Loucy (cell line): ENCODE results near the gene SLTM.

ENCODE experiments used
- H2AFZ ChIP-seq: fragments of 200-600 bp; sonication (generic); 2 replicates; pipeline ENCODE4 v1.6.0; 2016; ENCODE audit warnings: antibody characterized with exemption, mild to moderate bottlenecking, low read length, moderate library complexity
- H3F3A ChIP-seq: fragments of 200-600 bp; 2 replicates; pipeline ENCODE4 v1.6.0; 2016; ENCODE audit warnings: antibody characterized with exemption, low read depth, mild to moderate bottlenecking
- H3K27me3 ChIP-seq: fragments of 200-600 bp; sonication (generic); 2 replicates; pipeline ENCODE4 v1.6.1; 2014; ENCODE audit warnings: low read length, mild to moderate bottlenecking; ENCODE audit not compliant: insufficient read depth, poor library complexity, severe bottlenecking
- H3K36me3 ChIP-seq: fragments of 200-600 bp; sonication (generic); 2 replicates; pipeline ENCODE4 v1.6.1; 2016; ENCODE audit warnings: low read length; ENCODE audit not compliant: insufficient read depth
- H3K4me1 ChIP-seq: fragments of 200-600 bp; sonication (generic); 2 replicates; pipeline ENCODE4 v1.5.1; 2014; ENCODE audit warnings: low read length, mild to moderate bottlenecking; ENCODE audit not compliant: insufficient read depth, poor library complexity, severe bottlenecking
- H3K4me2 ChIP-seq: fragments of 200-600 bp; sonication (generic); 2 replicates; pipeline ENCODE4 v1.6.0; 2014; ENCODE audit warnings: antibody characterized with exemption, low read length, low read depth, mild to moderate bottlenecking; ENCODE audit not compliant: poor library complexity, severe bottlenecking
- H3K4me3 ChIP-seq: fragments of 200-600 bp; sonication (generic); 2 replicates; pipeline ENCODE4 v1.5.1; 2014; ENCODE audit warnings: low read length, mild to moderate bottlenecking, mixed read lengths; ENCODE audit not compliant: poor library complexity, severe bottlenecking
- H3K79me2 ChIP-seq: fragments of 200-600 bp; sonication (generic); 2 replicates; pipeline ENCODE4 v1.6.1; 2014; ENCODE audit warnings: low read length; ENCODE audit not compliant: insufficient read depth
- H3K9ac ChIP-seq: fragments of 200-600 bp; sonication (generic); 2 replicates; pipeline ENCODE4 v1.6.0; 2014; ENCODE audit warnings: mild to moderate bottlenecking, low read depth, low read length, moderate library complexity; ENCODE audit not compliant: poor library complexity, severe bottlenecking
- H3K9me2 ChIP-seq: fragments of 200-600 bp; sonication (generic); replicated peaks from 2 replicates; pipeline ENCODE4 v1.6.1; 2016; ENCODE audit warnings: low read depth, low read length, mixed read lengths
- H3K9me3 ChIP-seq: fragments of 200-600 bp; sonication (generic); 2 replicates; pipeline ENCODE4 v1.6.1; 2014; ENCODE audit warnings: mild to moderate bottlenecking, antibody characterized with exemption, low read length, low read depth; ENCODE audit not compliant: insufficient read depth
- H4K20me1 ChIP-seq: fragments of 200-600 bp; sonication (generic); 2 replicates; pipeline ENCODE4 v1.6.0; 2014; ENCODE audit warnings: antibody characterized with exemption, low read length, mild to moderate bottlenecking; ENCODE audit not compliant: insufficient read depth, poor library complexity, severe bottlenecking
- EZH2phosphoT487 ChIP-seq: fragments of 200-600 bp; IDR thresholded peaks from 2 replicates; pipeline ENCODE4 v1.6.1; 2018; ENCODE audit warnings: antibody characterized with exemption, mild to moderate bottlenecking, moderate library complexity, borderline replicate concordance
- TF ChIP-seq, protein P1 (sequence below): fragments of 200-600 bp; sonication (generic); conservative IDR thresholded peaks from 2 replicates; pipeline ENCODE4 v1.5.1; 2014; ENCODE audit warnings: mild to moderate bottlenecking, antibody characterized with exemption, low read length

SLTM gene

DNA sequence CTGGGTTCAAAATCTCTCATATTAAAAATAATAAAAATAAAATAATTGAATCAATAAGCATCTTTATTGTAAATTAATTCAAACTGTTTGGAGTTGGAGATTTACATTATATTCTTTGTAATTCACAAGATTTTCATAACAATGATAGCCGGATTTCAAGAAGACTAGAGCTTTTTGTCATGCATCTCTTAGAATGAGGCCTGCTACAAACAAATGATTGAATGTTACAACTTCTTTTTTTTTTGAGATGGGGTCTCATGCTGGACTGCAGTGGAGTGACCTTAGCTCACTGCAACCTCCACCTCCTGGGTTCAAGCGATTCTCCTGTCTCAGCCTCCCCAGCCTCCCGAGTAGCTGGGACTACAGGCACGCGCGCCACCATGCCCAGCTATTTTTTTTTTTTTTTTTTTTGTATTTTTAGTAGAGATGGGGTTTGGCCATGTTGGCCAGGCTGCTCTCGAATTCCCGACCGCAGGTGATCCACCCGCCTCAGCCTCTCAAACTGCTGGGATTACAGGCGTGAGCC, 3.5 kb downstream of the SLTM start:
- H3K4me3 ChIP-seq = peak overlapping the region; percentile 58
- H3K9me2 ChIP-seq = no peaks in the 10 kb centered on the region
- no peak for TF ChIP-seq EZH2phosphoT487
- TF ChIP-seq, protein P1, sequence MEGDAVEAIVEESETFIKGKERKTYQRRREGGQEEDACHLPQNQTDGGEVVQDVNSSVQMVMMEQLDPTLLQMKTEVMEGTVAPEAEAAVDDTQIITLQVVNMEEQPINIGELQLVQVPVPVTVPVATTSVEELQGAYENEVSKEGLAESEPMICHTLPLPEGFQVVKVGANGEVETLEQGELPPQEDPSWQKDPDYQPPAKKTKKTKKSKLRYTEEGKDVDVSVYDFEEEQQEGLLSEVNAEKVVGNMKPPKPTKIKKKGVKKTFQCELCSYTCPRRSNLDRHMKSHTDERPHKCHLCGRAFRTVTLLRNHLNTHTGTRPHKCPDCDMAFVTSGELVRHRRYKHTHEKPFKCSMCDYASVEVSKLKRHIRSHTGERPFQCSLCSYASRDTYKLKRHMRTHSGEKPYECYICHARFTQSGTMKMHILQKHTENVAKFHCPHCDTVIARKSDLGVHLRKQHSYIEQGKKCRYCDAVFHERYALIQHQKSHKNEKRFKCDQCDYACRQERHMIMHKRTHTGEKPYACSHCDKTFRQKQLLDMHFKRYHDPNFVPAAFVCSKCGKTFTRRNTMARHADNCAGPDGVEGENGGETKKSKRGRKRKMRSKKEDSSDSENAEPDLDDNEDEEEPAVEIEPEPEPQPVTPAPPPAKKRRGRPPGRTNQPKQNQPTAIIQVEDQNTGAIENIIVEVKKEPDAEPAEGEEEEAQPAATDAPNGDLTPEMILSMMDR = no peak
- peaks cover 70% of the 10 kb centered on the region for H4K20me1 ChIP-seq
- H3K9ac ChIP-seq = no peak overlapping the region
- H3K27me3 ChIP-seq = no peaks in the 10 kb centered on the region
- peak overlapping the region; percentile 94 for H3K4me2 ChIP-seq
- peaks cover 51% of the 10 kb centered on the region for H3K4me1 ChIP-seq
- no peak overlapping the region for H2AFZ ChIP-seq
- peaks cover 84% of the 10 kb centered on the region for H3K79me2 ChIP-seq
- peaks cover 22% of the 10 kb centered on the region; the same call in 1 of the 2 replicates for H3K36me3 ChIP-seq
- peaks cover 14% of the 10 kb centered on the region for H3F3A ChIP-seq
- no peaks in the 10 kb centered on the region for H3K9me3 ChIP-seq

DNA sequence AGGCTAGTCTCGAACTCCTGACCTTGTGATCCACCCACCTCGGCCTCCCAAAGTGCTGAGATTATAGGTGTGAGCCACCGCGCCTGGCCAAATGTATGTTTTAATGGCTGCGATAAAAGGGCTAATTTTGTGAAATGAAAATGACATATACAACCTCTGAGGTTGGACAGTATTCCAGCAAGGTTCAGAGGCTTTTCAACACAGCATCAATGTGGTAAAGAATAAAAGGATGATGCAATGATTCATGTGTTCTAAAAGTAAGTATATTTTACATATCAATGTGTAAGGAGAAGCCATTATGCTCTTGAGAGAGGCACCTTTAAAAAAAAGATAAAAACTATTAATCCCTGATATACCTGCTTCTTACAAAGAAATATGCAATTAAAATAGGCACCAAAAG, 6.7 kb downstream of the SLTM start:
- Histone ChIP-seq H3K4me2 (peak overlapping the region; percentile 94), H3F3A (0 out of 2 replicates have a peak, but pooled peaks cover 5% of the 10 kb centered on the region), H3K79me2 (peaks cover 97% of the 10 kb centered on the region), H3K9ac (no peak overlapping the region), H3K4me1 (peaks cover 56% of the 10 kb centered on the region), H2AFZ (no peak overlapping the region), H3K27me3 (no peaks in the 10 kb centered on the region), H3K9me3 (no peaks in the 10 kb centered on the region), H3K36me3 (peaks cover 22% of the 10 kb centered on the region; the same call in 1 of the 2 replicates), H4K20me1 (peaks cover 85% of the 10 kb centered on the region), H3K9me2 (no peaks in the 10 kb centered on the region), H3K4me3 (no peak overlapping the region)
- TF ChIP-seq, protein P1 = no peak
- no peak for TF ChIP-seq EZH2phosphoT487

DNA sequence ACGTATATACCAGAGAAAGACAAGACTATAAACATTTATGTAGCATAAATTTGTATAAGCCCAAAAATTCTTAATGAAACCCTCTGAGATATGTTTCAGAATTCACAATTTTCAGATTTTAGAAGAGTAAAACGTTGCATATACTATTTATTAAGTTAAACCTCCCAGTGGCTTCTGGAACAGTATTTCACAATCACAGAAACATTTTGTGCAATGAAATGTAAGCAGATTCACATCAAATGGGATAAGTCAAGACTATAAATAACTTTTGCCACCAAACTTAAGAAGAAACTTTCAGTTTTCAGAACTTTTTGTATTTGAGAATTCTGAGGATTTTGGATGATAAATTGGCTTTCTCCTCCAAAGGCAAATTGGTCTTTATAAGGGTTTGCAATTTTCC, 9.2 kb downstream of the SLTM start:
- Histone ChIP-seq H3K79me2 (peaks cover 94% of the 10 kb centered on the region), H2AFZ (no peak overlapping the region), H3K4me1 (peaks cover 44% of the 10 kb centered on the region), H4K20me1 (peaks cover 81% of the 10 kb centered on the region), H3K4me2 (peak overlapping the region; percentile 94), H3K9me3 (no peaks in the 10 kb centered on the region), H3K4me3 (peak overlapping the region; percentile 11), H3K9me2 (no peaks in the 10 kb centered on the region), H3K27me3 (no peaks in the 10 kb centered on the region), H3K9ac (no peak overlapping the region), H3F3A (0 out of 2 replicates have a peak, but pooled peaks cover 5% of the 10 kb centered on the region), H3K36me3 (peaks cover 36% of the 10 kb centered on the region; the same call in 1 of the 2 replicates)
- TF ChIP-seq, protein P1 = no peak
- no peak for TF ChIP-seq EZH2phosphoT487
